HepG2 (cell line): ENCODE data around the gene CDC42EP4. TPM values are rescaled to one million over a fixed set of nuclear protein-coding genes. Genes with fewer than 3 reads are reported as not detected.

ENCODE experiments used
- FOXK2 ChIP-seq: fragments of 450-650 bp; IDR thresholded peaks from 2 replicates; pipeline ENCODE4 v1.6.1; 2016
- HNRNPUL1 ChIP-seq: fragments of 200-400 bp; formaldehyde crosslinking; IDR thresholded peaks from 2 replicates; pipeline ENCODE4 v1.6.1; 2017; ENCODE audit warnings: low read depth, mild to moderate bottlenecking, low read length, moderate library complexity
- MATR3 ChIP-seq: sonication (generic); formaldehyde crosslinking; IDR thresholded peaks from 2 replicates; pipeline ENCODE4 v1.4.0; 2020; ENCODE audit warnings: missing genetic modification reagents
- MAX ChIP-seq: IDR thresholded peaks from 2 replicates; pipeline ENCODE4 v1.6.1; 2012; ENCODE audit warnings: inconsistent platforms
- MAZ ChIP-seq, 2 experiments: sonication (generic) in 1 of 2; formaldehyde crosslinking in 1 of 2; IDR thresholded peaks; 2 replicates each; pipeline versions ENCODE4 v1.5.0 to v1.6.1; 2012 to 2020; ENCODE audit warnings: low read depth in 2 of 2, mild to moderate bottlenecking in 2 of 2, borderline replicate concordance in 1 of 2, improper control_type of control experiment in 1 of 2, low read length in 1 of 2, missing genetic modification reagents in 1 of 2, moderate library complexity in 1 of 2
- NFE2L2 ChIP-seq: fragments of 150-350 bp; IDR thresholded peaks from 2 replicates; pipeline ENCODE4 v1.6.1; 2014; ENCODE audit warnings: low read length
- RBM39 ChIP-seq: fragments of 200-400 bp; formaldehyde crosslinking; IDR thresholded peaks from one replicate; pipeline ENCODE4 v1.6.1; 2018; ENCODE audit warnings: antibody characterized with exemption, mild to moderate bottlenecking, low read depth, low read length; ENCODE audit not compliant: poor library complexity, severe bottlenecking
- SOX5 ChIP-seq: IDR thresholded peaks from 2 replicates; pipeline ENCODE4 v1.6.1; 2016; ENCODE audit warnings: borderline replicate concordance
- TFE3 ChIP-seq: IDR thresholded peaks from 2 replicates; pipeline ENCODE4 v1.6.1; 2016
- TIGD3 ChIP-seq: sonication (generic); formaldehyde crosslinking; IDR thresholded peaks from 2 replicates; pipeline ENCODE4 v1.5.1; 2020; ENCODE audit warnings: mild to moderate bottlenecking, missing genetic modification reagents, borderline replicate concordance
- ZBTB20 ChIP-seq: sonication (generic); formaldehyde crosslinking; IDR thresholded peaks from 2 replicates; pipeline ENCODE4 v1.8.1; 2023; ENCODE audit warnings: missing genetic modification reagents, low read depth, mild to moderate bottlenecking, borderline replicate concordance
- ZFP36L1 ChIP-seq: sonication (generic); formaldehyde crosslinking; IDR thresholded peaks from 2 replicates; pipeline ENCODE4 v1.8.0; 2022; ENCODE audit warnings: mild to moderate bottlenecking, missing genetic modification reagents, moderate library complexity
- ZNF660 ChIP-seq: sonication (generic); formaldehyde crosslinking; IDR thresholded peaks from 2 replicates; pipeline ENCODE4 v1.5.1; 2020; ENCODE audit warnings: mild to moderate bottlenecking, low read depth, missing genetic modification reagents, borderline replicate concordance
- polyA plus RNA-seq, 8 experiments: library from polyadenylated mRNA; depleted of rRNA in 3 of 8; stranded (reverse) in 7 of 8; unstranded in 1 of 8; fragments of >200 nt; fragmentation: Illumina TruSeq in 4 of 8; extraction: Trizol in 4 of 8; gene quantifications; 2 replicates each; pipeline versions ENCODE4 v1.2.1 to v1.2.3, GENCODE V29; 2011 to 2016; ENCODE audit warnings: low read depth in 4 of 8, missing spikeins in 1 of 8, mixed read lengths in 1 of 8; ENCODE audit not compliant: insufficient read depth in 1 of 8
- total RNA-seq, 5 experiments: library from RNA; depleted of rRNA; stranded (reverse); fragments of >200 nt; fragmentation: Illumina TruSeq; extraction: Trizol; gene quantifications; 2 replicates each; pipeline ENCODE4 v1.2.3, GENCODE V29; 2016; ENCODE audit warnings: low read depth in 1 of 5
- TF ChIP-seq, protein P1 (sequence below): sonication (generic); formaldehyde crosslinking; IDR thresholded peaks from 2 replicates; pipeline ENCODE4 v1.5.1; 2020; ENCODE audit warnings: mild to moderate bottlenecking, missing genetic modification reagents, borderline replicate concordance
- TF ChIP-seq, protein P2 (sequence below), 2 experiments: fragments of 450-650 bp in 1 of 2; sonication (generic) in 1 of 2; formaldehyde crosslinking; IDR thresholded peaks; 2 replicates each; pipeline versions ENCODE4 v1.5.0 to v1.8.0; 2020 to 2022; ENCODE audit warnings: mild to moderate bottlenecking in 1 of 2, missing genetic modification reagents in 1 of 2

CDC42EP4 gene
- total and polyA plus RNA-seq, 2 of the 13 experiments (the other 11 are each of a cell fraction or from before 2014, with no cell fraction given), result 19.0 to 54.0 TPM

- TF ChIP-seq TIGD3, result no peak
- TF ChIP-seq ZFP36L1 (CRISPR knock-in tag), result no peak
- no peak for TF ChIP-seq HNRNPUL1
- TF ChIP-seq ZBTB20 (CRISPR knock-in tag), result no peak
- no peak for TF ChIP-seq NFE2L2
- TF ChIP-seq FOXK2, result no peak
- TF ChIP-seq ZNF660 (CRISPR knock-in tag), result no peak
- TF ChIP-seq MATR3 (CRISPR knock-in tag), result no peak
- TF ChIP-seq, protein P1, sequence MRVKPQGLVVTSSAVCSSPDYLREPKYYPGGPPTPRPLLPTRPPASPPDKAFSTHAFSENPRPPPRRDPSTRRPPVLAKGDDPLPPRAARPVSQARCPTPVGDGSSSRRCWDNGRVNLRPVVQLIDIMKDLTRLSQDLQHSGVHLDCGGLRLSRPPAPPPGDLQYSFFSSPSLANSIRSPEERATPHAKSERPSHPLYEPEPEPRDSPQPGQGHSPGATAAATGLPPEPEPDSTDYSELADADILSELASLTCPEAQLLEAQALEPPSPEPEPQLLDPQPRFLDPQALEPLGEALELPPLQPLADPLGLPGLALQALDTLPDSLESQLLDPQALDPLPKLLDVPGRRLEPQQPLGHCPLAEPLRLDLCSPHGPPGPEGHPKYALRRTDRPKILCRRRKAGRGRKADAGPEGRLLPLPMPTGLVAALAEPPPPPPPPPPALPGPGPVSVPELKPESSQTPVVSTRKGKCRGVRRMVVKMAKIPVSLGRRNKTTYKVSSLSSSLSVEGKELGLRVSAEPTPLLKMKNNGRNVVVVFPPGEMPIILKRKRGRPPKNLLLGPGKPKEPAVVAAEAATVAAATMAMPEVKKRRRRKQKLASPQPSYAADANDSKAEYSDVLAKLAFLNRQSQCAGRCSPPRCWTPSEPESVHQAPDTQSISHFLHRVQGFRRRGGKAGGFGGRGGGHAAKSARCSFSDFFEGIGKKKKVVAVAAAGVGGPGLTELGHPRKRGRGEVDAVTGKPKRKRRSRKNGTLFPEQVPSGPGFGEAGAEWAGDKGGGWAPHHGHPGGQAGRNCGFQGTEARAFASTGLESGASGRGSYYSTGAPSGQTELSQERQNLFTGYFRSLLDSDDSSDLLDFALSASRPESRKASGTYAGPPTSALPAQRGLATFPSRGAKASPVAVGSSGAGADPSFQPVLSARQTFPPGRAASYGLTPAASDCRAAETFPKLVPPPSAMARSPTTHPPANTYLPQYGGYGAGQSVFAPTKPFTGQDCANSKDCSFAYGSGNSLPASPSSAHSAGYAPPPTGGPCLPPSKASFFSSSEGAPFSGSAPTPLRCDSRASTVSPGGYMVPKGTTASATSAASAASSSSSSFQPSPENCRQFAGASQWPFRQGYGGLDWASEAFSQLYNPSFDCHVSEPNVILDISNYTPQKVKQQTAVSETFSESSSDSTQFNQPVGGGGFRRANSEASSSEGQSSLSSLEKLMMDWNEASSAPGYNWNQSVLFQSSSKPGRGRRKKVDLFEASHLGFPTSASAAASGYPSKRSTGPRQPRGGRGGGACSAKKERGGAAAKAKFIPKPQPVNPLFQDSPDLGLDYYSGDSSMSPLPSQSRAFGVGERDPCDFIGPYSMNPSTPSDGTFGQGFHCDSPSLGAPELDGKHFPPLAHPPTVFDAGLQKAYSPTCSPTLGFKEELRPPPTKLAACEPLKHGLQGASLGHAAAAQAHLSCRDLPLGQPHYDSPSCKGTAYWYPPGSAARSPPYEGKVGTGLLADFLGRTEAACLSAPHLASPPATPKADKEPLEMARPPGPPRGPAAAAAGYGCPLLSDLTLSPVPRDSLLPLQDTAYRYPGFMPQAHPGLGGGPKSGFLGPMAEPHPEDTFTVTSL (CRISPR knock-in tag), result no peak
- no peak for TF ChIP-seq MAZ (IDR thresholded peaks at IDR 0.05; ENCODE audit: borderline replicate concordance, low read depth, low read length)
- no peak for TF ChIP-seq MAZ (CRISPR knock-in tag; IDR thresholded peaks at IDR 0.05; ENCODE audit: low read depth)
- TF ChIP-seq, protein P2, sequence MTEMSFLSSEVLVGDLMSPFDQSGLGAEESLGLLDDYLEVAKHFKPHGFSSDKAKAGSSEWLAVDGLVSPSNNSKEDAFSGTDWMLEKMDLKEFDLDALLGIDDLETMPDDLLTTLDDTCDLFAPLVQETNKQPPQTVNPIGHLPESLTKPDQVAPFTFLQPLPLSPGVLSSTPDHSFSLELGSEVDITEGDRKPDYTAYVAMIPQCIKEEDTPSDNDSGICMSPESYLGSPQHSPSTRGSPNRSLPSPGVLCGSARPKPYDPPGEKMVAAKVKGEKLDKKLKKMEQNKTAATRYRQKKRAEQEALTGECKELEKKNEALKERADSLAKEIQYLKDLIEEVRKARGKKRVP (CRISPR knock-in tag; IDR thresholded peaks at IDR 0.05), result no peak
- TF ChIP-seq MAX, result no peak; the same call in 1 of the 2 replicates
- no peak for TF ChIP-seq RBM39
- TF ChIP-seq SOX5 (CRISPR knock-in tag), result peak; percentile 36; the same call in 1 of the 2 replicates
- no peak for TF ChIP-seq TFE3
Measured at GRCh38 chr17:73262676-73263642, 48.8 kb downstream of the CDC42EP4 start (continued).
